GM18861 (cell line): ENCODE data around the gene KRTAP12-3.
"Not testable (repeated sequence)": the region's sequence is repeated elsewhere in the genome, so short reads cannot be mapped to it uniquely, and the experiment has no call there.

Source experiments
- ATAC-seq: cut with Tn5 transposase; IDR thresholded peaks from one replicate; pipeline ENCODE4 v1.9.1; 2021; ENCODE audit not compliant: unreplicated experiment

KRTAP12-3 gene

GRCh38 chr21:44627181-44627822, 30.4 kb upstream of the KRTAP12-3 start:
- not testable (repeated sequence) for ATAC-seq

DNA sequence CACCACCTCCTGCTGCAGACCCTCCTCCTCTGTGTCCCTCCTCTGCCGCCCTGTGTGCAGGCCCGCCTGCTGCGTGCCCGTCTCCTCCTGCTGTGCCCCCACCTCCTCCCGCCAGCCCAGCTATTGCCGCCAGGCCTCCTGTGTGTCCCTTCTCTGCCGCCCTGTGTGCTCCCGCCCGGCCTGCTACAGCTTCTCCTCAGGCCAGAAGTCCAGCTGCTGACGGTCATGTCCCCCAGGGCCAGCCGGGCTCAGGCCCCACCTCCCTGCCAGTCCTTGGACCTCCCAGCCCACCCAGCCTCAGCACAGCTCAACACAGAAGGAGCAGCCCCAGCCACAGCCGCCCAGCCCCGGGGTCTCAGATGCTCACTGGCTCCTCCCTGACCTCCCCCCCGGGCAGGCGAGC, 29.9 kb upstream of the KRTAP12-3 start:
- not testable (repeated sequence) for ATAC-seq

- no peak for ATAC-seq
Measured at GRCh38 chr21:44628707-44629391, 28.9 kb upstream of the KRTAP12-3 start.

GRCh38 chr21:44630440-44630839, 27.3 kb upstream of the KRTAP12-3 start:
- no peak for ATAC-seq

DNA sequence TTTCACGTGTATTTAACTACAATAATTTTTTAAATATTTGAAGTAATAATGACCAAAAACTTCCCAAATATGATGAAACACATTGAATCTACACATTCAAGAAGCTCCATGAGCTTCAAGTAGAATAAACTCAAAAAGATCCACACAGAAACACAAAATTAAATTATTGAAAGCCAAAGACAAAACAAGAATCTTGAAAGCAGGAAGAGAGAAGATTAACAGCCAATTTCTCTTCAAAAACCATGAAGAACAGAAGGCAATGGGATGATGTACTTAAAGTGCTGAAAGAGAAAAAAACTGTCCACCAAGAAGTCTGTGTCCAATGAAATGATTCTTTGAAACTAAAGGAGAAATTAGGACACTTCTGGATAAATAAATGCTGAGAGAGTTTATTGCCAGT, 25.7 kb upstream of the KRTAP12-3 start:
- no peak for ATAC-seq

- ATAC-seq: no peak
Measured at GRCh38 chr21:44636209-44637017, 21.3 kb upstream of the KRTAP12-3 start.

DNA sequence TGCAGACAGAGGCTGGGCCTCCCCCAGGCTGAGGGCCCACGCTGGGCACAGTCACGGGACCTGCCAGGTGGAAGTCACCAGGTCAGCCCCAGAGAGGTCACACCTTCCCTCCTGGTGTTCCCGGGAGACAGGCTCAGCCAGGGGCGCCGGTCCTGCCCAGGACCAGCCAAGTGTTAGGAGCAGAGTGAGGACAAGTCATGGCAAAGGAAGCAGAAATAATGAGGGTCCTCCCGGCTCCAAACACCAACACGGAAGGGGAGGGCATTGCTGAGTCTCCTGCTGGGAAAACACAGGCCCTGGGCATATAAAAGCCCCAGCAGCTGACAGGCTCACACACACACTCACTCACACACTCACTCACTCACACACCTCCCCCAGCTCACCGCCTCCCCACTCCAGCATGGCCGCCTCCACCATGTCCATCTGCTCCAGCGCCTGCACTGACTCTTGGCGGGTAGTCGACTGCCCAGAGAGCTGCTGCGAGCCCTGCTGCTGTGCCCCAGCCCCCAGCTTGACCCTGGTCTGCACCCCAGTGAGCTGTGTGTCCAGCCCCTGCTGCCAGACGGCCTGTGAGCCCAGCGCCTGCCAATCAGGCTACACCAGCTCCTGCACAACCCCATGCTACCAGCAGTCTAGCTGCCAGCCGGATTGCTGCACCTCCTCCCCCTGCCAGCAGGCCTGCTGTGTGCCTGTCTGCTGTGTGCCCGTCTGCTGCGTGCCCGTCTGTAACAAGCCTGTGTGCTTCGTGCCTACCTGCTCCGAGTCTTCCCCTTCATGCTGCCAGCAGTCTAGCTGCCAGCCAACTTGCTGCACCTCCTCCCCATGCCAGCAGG, 20.5 kb upstream of the KRTAP12-3 start, which contains the start of gene KRTAP10-10:
Gene KRTAP10-10, plus strand, starts transcription at position 339 of the 833 bp plus-strand sequence. Its CDS starts 62 bp downstream, at position 401.
- ATAC-seq: no peak

DNA sequence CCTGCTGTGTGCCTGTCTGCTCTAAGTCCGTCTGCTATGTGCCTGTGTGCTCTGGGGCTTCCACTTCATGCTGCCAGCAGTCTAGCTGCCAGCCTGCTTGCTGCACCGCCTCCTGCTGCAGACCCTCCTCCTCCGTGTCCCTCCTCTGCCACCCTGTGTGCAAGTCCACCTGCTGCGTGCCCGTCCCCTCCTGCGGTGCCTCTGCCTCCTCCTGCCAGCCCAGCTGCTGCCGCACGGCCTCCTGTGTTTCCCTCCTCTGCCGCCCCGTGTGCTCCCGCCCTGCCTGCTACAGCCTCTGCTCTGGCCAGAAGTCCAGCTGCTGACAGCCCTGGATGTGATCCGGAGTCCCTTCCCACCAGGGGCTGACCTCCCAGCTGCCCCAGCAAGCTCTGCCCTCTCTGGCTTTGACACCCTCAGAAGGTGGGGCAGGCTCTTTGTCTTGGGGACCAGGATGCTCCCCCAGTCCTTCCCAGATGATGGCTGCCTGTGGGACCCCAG, 19.8 kb upstream of the KRTAP12-3 start:
- ATAC-seq: not testable (repeated sequence)

DNA sequence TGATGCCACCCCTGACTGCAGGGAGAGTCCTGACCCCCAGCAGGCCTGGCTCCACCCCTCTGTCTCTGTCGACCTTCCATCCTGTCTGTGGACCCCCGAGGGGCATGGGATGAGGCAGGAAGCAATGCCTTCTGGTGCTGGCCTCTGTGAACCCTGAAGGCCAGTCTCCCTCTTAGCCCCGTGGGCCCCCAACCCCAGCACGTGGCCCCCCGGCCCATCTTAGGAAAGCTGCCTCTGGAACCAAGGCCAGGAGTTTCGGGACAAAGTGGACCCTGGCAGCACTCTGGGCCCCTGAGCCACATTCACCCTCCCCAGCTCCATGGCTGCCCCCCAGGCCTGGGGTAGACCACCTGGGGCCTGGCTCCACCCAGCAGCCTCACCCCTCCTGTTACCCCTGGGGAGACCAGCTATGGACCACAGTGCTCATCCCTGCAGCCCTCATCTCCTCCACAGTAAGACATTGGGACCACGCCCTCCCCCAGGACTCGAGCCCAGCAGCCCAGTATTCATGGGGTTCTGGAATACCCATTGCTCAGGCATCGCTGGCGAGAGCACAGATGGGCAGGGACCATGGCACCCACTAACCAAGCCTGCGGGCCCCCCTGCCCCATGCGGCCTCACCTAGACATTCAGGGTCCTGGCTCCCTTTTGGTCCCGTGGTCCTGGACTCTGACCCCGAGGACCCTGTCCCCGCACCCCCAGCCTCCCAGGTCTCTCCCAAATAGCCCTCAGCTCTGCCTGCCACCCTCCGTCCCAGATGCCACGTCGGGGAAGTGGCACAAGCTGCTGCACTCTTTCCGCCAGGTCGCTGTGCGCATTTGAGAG, 19.0 kb upstream of the KRTAP12-3 start:
- not testable (repeated sequence) for ATAC-seq

GRCh38 chr21:44639331-44639655, 18.4 kb upstream of the KRTAP12-3 start:
- no peak for ATAC-seq

GRCh38 chr21:44640761-44641160, 17.0 kb upstream of the KRTAP12-3 start:
- ATAC-seq: no peak

DNA sequence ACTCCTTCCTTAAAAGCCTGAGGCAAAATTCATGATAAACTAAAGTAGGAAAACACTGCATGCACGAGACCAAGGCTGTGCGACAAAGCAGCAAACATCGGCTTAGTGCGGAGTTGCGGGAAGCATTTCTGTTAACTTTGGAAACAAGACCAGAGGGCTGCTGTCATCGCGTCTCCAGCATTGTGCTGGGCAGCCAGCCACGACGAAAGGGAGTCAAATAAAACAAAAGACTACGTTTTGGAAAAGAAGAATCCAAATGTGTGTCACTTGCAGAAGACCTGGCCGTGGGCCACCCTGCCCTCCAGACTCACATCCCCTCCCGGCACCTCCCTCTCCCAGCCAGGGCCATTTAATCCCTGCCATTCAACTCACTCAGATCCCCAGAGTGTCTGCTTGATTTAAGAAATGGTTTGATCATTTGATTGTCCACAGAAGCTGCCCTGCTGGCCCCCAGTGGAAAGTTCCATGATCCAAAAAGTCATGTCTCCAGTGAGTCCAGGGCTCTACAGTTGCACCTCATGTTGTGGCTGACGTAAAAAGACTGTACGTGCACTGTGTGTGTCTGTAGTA, 13.9 kb upstream of the KRTAP12-3 start:
- no peak for ATAC-seq

- no peak for ATAC-seq
Measured at GRCh38 chr21:44644878-44645277, 12.9 kb upstream of the KRTAP12-3 start.

DNA sequence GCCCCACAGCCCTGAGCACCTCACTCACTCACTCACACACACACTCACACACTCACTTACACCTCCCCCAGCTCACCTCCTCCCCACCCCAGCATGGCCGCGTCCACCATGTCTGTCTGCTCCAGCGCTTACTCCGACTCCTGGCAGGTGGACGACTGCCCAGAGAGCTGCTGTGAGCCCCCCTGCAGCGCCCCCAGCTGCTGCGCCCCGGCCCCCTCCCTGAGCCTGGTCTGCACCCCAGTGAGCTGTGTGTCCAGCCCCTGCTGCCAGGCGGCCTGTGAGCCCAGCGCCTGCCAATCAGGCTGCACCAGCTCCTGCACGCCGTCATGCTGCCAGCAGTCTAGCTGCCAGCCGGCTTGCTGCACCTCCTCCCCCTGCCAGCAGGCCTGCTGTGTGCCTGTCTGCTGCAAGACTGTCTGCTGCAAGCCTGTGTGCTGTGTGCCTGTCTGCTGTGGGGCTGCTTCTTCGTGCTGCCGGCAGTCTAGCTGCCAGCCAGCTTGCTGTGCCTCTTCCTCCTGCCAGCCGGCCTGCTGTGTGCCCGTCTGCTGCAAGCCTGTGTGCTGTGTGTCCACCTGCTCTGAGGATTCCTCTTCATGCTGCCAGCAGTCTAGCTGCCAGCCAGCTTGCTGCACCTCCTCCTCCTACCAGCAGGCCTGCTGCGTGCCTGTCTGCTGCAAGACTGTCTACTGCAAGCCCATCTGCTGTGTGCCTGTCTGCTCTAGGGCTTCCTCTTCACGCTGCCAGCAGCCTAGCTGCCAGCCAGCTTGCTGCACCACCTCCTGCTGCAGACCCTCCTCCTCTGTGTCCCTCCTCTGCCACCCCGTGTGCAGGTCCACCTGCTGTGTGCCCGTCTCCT, 11.1 kb upstream of the KRTAP12-3 start, which contains the start of gene KRTAP10-11:
Gene KRTAP10-11, plus strand, starts transcription at position 49 of the 856 bp plus-strand sequence. Its CDS starts 45 bp downstream, at position 94.
- ATAC-seq: not testable (repeated sequence)

DNA sequence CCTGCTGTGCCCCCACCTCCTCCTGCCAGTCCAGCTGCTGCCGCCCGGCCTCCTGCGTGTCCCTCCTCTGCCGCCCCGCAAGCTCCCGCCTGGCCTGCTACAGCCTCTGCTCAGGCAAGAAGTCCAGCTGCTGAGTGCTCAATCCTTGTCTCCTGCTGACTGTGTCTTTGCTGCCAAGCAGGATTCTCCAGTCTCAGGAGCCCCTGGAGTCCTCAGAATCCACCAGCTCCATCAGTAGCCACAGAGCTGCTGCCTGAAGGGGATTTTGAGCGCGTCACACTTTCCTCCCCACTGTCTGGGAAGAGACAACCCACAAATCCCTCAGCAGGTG, 10.5 kb upstream of the KRTAP12-3 start:
- ATAC-seq: no peak

DNA sequence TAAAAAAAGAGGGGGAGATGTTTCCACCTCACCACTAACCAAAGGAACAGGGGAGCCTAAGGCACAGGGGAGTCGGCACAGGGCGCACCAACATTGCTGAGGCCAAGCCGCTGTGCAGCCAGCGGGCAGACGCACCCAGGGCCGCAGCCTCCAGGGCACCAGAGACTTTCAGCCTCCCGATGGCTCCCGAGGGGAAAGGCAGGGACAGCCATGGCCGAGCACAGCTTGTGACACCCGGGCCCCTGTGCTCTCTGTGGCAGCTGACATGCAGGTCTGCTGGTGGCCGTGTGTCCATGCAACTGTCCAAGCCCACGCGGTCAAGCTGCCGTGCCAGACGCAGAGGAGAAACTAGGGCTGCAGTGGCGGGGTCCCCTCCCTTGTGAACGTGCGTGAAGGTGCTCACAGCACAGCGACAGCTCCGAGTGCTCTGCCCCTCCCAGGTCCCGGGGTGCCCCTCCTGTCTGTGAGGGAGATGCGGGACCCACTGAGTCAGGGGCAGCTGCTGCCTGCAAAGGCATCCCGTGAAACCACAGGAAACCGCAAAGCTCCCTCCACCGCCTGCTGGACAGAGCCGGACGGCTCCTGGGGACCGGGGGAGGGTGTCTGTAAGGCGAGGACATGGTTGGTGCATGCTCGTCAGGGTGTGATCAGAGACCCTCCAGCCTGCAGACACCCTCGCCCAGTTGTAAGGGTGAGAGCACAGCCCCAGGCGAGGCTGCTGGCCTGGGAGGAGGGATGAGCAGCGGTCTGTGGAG, 9.0 kb upstream of the KRTAP12-3 start:
- no peak for ATAC-seq

DNA sequence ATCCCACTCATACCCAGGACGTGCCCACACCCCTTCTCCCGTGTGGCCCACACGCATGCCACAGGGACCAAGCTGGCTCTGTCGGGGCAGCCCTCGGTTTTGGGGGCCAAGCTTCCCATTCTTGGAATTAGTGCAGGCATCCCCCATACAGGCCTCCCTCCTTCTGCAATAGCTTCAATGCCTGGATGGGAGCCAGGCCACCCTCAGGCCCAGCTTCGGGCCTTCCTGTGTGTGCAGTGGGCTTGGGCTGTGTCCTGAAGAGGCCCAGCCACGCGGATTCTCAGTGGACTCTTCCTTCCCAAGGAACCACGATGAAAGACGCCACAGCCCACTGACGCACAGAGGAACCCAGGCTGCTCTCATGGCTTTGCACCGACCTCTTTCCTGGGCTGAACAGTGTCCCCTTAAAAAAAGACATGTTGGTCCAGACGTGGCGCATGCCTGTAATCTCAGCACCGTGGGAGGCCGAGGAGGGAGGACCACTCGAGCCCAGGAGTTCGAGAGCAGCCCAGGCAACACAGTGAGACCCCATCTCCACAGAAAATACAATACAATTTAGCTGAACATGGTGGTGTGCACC, 8.1 kb upstream of the KRTAP12-3 start:
- ATAC-seq: no peak
